Measurements from ENCODE around the gene HEBP2.

DNA sequence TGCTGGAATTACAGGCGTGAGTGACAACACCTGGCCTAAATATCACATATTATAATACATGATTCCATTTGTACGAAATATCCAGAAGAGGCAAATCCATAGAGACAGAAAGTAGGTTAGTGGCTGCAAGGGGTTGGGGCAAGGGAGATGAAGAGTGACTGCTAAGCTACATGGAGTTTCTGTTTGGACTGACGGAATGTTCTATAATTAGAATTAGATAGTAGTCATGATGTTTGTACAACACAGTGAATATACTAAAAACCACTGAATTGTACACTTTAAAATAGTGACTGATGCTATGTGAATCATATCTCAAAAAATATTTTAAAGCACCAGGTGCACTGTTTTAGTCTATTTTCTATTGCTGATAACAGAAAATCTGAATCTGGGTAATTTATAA lies 3.7 kb upstream of the HEBP2 start:
- no peak for TF ChIP-seq EZH2 (IDR thresholded peaks at IDR 0.05; ENCODE audit: insufficient read depth, low read length)
- TF ChIP-seq, protein P1, sequence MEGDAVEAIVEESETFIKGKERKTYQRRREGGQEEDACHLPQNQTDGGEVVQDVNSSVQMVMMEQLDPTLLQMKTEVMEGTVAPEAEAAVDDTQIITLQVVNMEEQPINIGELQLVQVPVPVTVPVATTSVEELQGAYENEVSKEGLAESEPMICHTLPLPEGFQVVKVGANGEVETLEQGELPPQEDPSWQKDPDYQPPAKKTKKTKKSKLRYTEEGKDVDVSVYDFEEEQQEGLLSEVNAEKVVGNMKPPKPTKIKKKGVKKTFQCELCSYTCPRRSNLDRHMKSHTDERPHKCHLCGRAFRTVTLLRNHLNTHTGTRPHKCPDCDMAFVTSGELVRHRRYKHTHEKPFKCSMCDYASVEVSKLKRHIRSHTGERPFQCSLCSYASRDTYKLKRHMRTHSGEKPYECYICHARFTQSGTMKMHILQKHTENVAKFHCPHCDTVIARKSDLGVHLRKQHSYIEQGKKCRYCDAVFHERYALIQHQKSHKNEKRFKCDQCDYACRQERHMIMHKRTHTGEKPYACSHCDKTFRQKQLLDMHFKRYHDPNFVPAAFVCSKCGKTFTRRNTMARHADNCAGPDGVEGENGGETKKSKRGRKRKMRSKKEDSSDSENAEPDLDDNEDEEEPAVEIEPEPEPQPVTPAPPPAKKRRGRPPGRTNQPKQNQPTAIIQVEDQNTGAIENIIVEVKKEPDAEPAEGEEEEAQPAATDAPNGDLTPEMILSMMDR (IDR thresholded peaks at IDR 0.05; ENCODE audit: insufficient read depth, low read depth, low read length) = no peak

Measured in astrocyte (in vitro differentiated cells and primary cell).